Measurements from ENCODE around the gene HLCS. TPM values are rescaled to one million over a fixed set of nuclear protein-coding genes. Genes with fewer than 3 reads are reported as not detected.

HLCS gene
- total RNA-seq, 2 donors from 2014 or later = 27.2 to 38.6 TPM

- no peak for ATAC-seq
- H3K4me1 ChIP-seq = no peaks in the 10 kb centered on the region
- no peak overlapping the region for H3K27ac ChIP-seq
- H3K4me3 ChIP-seq = no peak overlapping the region
- 87 to 89% methylated on average over 3 of the region's 3 CpGs for WGBS, 2 donors
- no peaks in the 10 kb centered on the region for H3K9me3 ChIP-seq
- intact Hi-C loops (cut with DNase I) = no loop called here
- H3K27me3 ChIP-seq = no peaks in the 10 kb centered on the region
- TF ChIP-seq CTCF (IDR thresholded peaks at IDR 0.05) = no peak
- H3K36me3 ChIP-seq (replicated peaks in 1 of 2; ENCODE audit: insufficient read depth in 1 of 2, low read depth in 2 of 2) = no peaks in the 10 kb centered on the region
- no peak for DNase-seq
These were observed 58.1 kb downstream of the HLCS start for GRCh38 chr21:36908260-36908908.

GRCh38 chr21:36904093-36904666 is 62.3 kb downstream of the HLCS start:
- Histone ChIP-seq H3K27me3 (no peaks in the 10 kb centered on the region), H3K36me3 (replicated peaks in 1 of 2; ENCODE audit: insufficient read depth in 1 of 2, low read depth in 2 of 2) (no peaks in the 10 kb centered on the region), H3K9me3 (no peaks in the 10 kb centered on the region), H3K27ac (no peak overlapping the region), H3K4me1 (no peaks in the 10 kb centered on the region), H3K4me3 (no peak overlapping the region)
- WGBS, 2 donors = 67 to 89% methylated on average over 3 of the region's 3 CpGs
- no peak for ATAC-seq
- no peak for TF ChIP-seq CTCF (IDR thresholded peaks at IDR 0.05)
- no peak for TF ChIP-seq POLR2A (IDR thresholded peaks at IDR 0.05)
- DNase-seq = no peak
- intact Hi-C loops (cut with DNase I) = no loop called here

GRCh38 chr21:36902793-36903192 is 63.7 kb downstream of the HLCS start:
- intact Hi-C loops (cut with DNase I) = no loop called here
- Histone ChIP-seq H3K4me3 (no peak overlapping the region), H3K4me1 (no peaks in the 10 kb centered on the region), H3K27me3 (no peaks in the 10 kb centered on the region), H3K9me3 (no peaks in the 10 kb centered on the region), H3K36me3 (replicated peaks in 1 of 2; ENCODE audit: insufficient read depth in 1 of 2, low read depth in 2 of 2) (no peaks in the 10 kb centered on the region), H3K27ac (no peak overlapping the region)
- TF ChIP-seq POLR2A (IDR thresholded peaks at IDR 0.05) = no peak
- TF ChIP-seq CTCF (IDR thresholded peaks at IDR 0.05) = no peak
- ATAC-seq (no peak), DNase-seq (no peak)
- 81 to 83% methylated on average over 5 of the region's 5 CpGs for WGBS, 2 donors

- Histone ChIP-seq H3K4me1 (no peaks in the 10 kb centered on the region), H3K27ac (no peak overlapping the region), H3K4me3 (no peak overlapping the region), H3K36me3 (replicated peaks in 1 of 2; ENCODE audit: insufficient read depth in 1 of 2, low read depth in 2 of 2) (no peaks in the 10 kb centered on the region), H3K9me3 (no peaks in the 10 kb centered on the region), H3K27me3 (no peaks in the 10 kb centered on the region)
- DNase-seq (no peak), ATAC-seq (no peak)
- TF ChIP-seq CTCF (IDR thresholded peaks at IDR 0.05) (no peak), POLR2A (IDR thresholded peaks at IDR 0.05) (no peak)
- WGBS, 2 donors = 94 to 98% methylated on average over 8 of the region's 8 CpGs
- intact Hi-C loops (cut with DNase I) = no loop called here
These were observed 64.1 kb downstream of the HLCS start for GRCh38 chr21:36902331-36902730.

- H3K4me1 ChIP-seq = no peaks in the 10 kb centered on the region
- no peaks in the 10 kb centered on the region for H3K27me3 ChIP-seq
- ATAC-seq = no peak
- H3K4me3 ChIP-seq = no peak overlapping the region
- H3K9me3 ChIP-seq = no peaks in the 10 kb centered on the region
- H3K27ac ChIP-seq = no peak overlapping the region
- 78 to 97% methylated on average over 6 of the region's 6 CpGs for WGBS, 2 donors
- no peaks in the 10 kb centered on the region for H3K36me3 ChIP-seq (replicated peaks in 1 of 2; ENCODE audit: insufficient read depth in 1 of 2, low read depth in 2 of 2)
- intact Hi-C loops (cut with DNase I) = no loop called here
- DNase-seq = no peak
- TF ChIP-seq POLR2A (IDR thresholded peaks at IDR 0.05) = no peak
- TF ChIP-seq CTCF (IDR thresholded peaks at IDR 0.05) = no peak
These were observed 64.9 kb downstream of the HLCS start for GRCh38 chr21:36901575-36901974.

Data from body of pancreas (tissue), 4 donors.